Measurements from ENCODE around the gene AK1.

DNA sequence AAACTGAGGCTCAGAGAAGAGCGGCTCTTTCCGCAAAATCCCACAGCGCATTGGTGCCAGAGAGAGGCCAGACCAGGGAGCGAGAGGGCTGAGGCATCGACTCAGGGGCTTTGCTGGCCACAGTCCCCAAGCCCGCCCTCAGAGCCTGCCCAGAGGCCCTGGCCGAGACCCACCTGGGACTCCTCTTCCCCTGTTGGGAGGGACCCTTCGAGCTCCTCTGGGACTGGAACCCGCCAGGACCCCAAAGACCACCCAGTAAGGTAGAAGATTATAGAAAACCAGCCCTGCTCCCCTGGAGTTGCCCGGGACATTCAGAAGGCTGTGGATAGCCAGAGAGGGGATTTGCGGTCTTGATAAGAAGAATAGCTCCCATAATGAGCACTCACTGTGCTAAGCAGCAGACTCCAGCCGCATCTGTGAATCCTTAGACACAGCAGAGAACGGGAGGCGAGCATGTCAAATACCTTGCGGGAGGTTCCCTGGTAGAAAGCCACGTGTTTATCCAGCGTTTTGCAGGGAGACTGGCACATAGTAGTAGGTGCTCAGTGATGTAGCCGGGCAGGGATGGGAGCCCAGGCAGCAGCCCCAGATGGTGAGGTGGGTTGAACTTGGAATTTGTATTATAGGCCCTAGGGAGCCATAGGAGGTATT, 651 bp upstream of the AK1 start:
- TF ChIP-seq EZH2 (IDR thresholded peaks at IDR 0.05; ENCODE audit: low read depth, unreplicated experiment) (no peak), CTCF (conservative IDR thresholded peaks at IDR 0.05; ENCODE audit: low read depth in 2 of 2) (no peak), POLR2AphosphoS5 (IDR thresholded peaks at IDR 0.05; ENCODE audit: low read depth) (no peak), EZH2phosphoT487 (IDR thresholded peaks at IDR 0.05; ENCODE audit: unreplicated experiment) (no peak), CREB1 (CRISPR knock-in tag; IDR thresholded peaks at IDR 0.05; ENCODE audit: low read depth) (no peak), JUNB (IDR thresholded peaks at IDR 0.05; ENCODE audit: unreplicated experiment) (no peak), REST (IDR thresholded peaks at IDR 0.05; ENCODE audit: unreplicated experiment) (no peak), STAT1 (IDR thresholded peaks at IDR 0.05; ENCODE audit: unreplicated experiment) (no peak)

Data from GM23338 (cell line).